ENCODE data around the gene CYREN.

- TF ChIP-seq POLR2A (IDR thresholded peaks at IDR 0.05) = no peak
- TF ChIP-seq, protein P1, sequence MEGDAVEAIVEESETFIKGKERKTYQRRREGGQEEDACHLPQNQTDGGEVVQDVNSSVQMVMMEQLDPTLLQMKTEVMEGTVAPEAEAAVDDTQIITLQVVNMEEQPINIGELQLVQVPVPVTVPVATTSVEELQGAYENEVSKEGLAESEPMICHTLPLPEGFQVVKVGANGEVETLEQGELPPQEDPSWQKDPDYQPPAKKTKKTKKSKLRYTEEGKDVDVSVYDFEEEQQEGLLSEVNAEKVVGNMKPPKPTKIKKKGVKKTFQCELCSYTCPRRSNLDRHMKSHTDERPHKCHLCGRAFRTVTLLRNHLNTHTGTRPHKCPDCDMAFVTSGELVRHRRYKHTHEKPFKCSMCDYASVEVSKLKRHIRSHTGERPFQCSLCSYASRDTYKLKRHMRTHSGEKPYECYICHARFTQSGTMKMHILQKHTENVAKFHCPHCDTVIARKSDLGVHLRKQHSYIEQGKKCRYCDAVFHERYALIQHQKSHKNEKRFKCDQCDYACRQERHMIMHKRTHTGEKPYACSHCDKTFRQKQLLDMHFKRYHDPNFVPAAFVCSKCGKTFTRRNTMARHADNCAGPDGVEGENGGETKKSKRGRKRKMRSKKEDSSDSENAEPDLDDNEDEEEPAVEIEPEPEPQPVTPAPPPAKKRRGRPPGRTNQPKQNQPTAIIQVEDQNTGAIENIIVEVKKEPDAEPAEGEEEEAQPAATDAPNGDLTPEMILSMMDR (IDR thresholded peaks at IDR 0.05 in 8 of 11, conservative IDR thresholded peaks at IDR 0.05 in 3 of 11) = no peak
- no peak for TF ChIP-seq POLR2AphosphoS5 (IDR thresholded peaks at IDR 0.05)
These were observed 20.2 kb upstream of the CYREN start for GRCh38 chr7:135190703-135191102.
